Measurements from ENCODE around the gene ZDHHC5.

ZDHHC5 gene

DNA sequence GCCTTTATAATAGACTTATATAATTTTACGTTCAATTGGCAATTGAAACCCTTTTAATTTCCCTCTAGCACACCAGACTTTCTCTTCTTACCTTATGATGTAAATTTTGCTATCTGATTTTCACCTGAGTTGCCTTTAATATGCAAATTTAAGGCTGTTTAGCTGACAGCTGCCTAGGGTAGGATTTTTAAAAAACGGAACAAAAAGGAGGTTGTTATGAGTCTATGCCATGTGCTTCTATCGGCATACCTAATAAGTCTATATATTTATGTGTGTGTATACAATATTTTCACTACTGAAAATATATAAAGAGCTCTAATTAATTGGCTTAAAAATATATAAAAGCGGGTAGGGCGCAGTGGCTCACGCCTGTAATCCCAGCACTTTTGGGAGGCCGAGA is 61.6 kb downstream of the ZDHHC5 start:
- DNase-seq (ENCODE audit: low read depth), result no peak

DNA sequence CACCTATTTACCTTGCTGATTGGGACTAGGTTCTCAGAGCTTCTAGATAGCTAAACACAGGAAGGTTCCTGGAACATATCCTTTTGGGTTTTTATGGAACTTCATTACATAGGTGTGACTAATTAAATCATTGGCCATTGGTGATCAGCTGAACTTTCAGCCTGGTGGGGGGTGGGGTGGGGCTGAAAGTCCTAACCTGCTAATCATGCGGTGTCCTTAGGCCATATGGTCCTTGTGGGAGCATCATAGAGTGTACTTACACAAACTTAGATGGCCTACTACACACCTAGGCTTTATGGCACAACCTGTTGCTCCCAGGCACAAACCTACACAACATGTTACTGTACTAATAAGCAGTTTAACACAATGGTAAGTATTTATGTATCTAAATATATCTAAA is 64.7 kb downstream of the ZDHHC5 start:
- no peak for DNase-seq (ENCODE audit: low read depth)

DNA sequence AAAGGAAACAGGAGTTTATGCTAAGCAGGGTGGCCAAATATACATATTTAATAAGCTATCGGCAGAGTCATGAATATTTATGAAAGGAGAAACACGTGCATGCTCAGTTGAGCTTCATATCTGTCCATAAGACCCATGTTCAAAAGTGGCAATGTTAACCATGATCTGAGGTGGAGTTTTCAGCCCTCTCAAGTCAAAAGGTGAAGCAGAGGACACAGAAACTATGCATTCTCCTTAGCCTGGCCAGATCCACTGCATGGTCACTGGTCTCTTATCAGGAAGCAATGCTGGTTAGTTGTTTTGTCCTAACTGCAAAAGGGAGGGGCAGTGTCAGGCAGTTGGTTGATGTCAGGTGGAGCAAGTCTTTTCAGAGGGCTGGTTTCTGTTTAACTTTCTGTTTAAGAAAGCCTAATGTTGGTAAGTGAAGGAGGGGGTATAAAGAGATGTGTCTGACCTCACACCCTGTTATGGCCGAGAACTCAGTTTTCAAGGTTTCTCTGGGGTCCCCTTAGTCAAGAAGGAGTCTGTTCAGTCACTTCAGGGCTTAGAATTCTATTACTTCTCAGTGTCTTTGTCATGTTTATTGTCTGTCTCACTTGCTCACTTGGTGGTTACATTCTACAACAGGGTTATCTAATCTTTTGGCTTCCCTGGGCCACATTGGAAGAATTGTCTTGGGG is 67.8 kb downstream of the ZDHHC5 start:
- no peak for DNase-seq (ENCODE audit: low read depth)

DNA sequence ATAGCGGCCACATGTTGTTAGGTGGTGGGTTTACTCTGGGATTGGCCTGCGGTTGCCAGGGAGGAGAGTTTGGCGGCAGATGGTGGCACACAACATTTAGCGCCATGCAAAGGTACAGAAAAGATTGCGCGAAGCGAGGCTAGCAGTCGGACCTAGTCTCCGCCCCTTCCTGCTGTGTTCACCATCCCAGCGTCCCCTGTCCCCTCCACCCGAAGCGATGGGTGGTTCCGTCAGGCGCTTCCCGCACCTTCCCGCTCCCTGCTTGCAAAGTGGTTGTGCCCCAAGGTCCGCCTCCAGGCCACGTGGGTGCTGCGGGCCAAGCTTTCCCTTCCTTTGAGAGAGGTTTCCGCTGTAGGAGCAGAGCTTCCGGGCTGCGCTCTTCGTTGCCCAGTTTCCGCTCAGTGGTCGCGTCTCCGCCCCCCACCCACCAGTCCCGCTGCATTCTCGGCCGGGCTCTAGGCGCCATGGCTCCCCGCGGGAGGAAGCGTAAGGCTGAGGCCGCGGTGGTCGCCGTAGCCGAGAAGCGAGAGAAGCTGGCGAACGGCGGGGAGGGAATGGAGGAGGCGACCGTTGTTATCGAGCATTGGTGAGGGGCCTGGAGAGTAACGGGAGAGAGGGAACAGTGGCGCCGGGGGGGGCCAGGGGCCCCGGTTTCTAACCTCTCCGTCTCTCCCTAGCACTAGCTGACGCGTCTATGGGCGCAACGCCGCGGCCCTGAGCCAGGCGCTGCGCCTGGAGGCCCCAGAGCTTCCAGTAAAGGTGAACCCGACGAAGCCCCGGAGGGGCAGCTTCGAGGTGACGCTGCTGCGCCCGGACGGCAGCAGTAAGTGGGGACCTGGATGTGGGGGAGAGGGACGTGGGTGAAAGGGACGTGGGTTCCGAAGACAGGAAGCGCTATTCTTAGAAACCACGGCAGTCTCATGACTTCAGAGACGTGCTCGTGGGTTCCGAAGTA is 73.5 kb downstream of the ZDHHC5 start, which contains the start of gene SELENOH:
TSS of gene SELENOH (plus strand) at position 360 of the 955 bp plus-strand sequence. CDS start at position 465, 105 bp downstream.
- DNase-seq (ENCODE audit: low read depth), result peak; percentile 88

DNA sequence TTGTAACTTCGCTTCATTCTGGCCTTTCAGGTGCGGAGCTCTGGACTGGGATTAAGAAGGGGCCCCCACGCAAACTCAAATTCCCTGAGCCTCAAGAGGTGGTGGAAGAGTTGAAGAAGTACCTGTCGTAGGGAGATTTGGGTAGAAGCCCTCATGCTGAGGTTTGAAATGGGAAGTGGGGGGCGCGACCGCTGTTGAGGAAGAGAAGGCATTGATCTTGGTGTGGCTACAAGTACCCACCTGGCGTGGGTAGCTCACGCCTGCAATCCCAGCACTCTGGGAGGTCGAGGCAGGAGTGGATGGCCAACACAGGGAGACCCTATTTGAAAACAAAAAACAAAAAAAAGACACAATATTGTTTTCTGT is 74.2 kb downstream of the ZDHHC5 start:
- DNase-seq (ENCODE audit: low read depth), result no peak

DNA sequence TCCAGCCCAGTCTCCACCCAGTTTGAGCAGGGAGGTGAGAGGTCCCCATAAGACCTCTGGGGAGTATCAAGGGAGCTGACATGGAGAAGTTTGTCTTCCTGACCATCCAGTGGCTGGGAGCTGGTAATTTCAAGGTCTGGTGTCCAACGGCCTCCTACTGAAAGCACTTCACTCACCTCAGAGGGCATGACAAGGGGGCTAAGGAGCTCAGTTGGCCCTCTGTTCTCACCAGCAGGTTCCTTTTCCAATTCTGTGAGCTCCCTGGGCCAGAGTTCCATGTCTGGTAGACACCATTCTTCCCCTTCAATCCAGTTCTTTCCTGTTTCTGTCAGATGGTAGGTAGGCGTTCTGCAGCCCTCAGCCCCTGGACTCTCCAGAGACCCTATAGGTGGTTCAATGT is 76.4 kb downstream of the ZDHHC5 start:
- DNase-seq (ENCODE audit: low read depth), result no peak

DNA sequence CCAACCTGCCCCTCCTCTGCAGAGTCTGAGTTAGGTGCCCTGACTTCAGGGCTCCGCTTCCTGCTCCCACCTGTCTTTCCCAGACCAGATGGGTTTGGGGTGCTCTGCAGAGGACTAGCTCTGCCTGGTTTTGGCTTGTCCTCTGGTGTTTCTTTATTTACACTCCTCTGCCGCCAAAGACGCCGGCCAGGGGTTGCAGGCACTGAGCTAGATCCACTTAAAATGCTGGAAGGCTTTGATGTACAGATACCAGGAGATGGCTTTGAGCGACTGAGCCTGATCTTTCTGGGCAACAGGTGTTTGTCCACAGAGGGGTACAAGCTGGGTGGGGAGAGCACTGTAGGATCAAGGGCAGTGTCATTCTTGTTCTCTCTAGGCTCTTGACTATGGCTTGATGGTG is 77.3 kb downstream of the ZDHHC5 start:
- DNase-seq (ENCODE audit: low read depth), result no peak

DNA sequence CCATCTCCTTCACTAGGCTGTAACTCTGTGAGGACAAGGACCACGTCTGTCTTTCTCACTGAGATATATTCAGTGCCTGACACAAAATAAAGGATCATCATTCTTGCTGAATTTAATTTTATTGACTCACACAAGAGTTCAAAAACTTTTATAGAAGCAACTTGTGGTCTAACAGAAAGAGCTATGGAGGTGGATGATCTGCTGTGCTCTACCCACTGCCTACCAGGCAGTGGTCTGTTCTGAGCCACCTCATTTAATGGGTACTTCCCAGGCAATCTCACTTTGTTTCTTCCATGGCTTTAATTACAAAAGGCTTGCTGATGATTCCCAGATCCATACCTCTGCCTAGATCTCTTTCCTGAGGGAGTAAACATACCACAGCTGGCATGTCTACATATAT is 79.0 kb downstream of the ZDHHC5 start:
- no peak for DNase-seq (ENCODE audit: low read depth)
